Measurements from ENCODE around the gene RRAS2.

Gene RRAS2

GRCh38 chr11:14342906-14343305 lies 16.1 kb downstream of the RRAS2 start:
- Histone ChIP-seq H3K27me3 (no peaks in the 10 kb centered on the region), H3K36me3 (no peaks in the 10 kb centered on the region), H3K27ac (no peak overlapping the region), H3K9me3 (no peaks in the 10 kb centered on the region), H3K4me3 (ENCODE audit: low read depth in 1 of 2, low read length in 1 of 2) (no peak overlapping the region), H3K4me1 (ENCODE audit: control insufficient read depth in 1 of 2, insufficient read depth in 1 of 2, low read depth in 1 of 2, low read length in 1 of 2) (no peaks in the 10 kb centered on the region)
- no peak for TF ChIP-seq CTCF (IDR thresholded peaks at IDR 0.05)

- no peak overlapping the region for H3K27ac ChIP-seq
- no peaks in the 10 kb centered on the region for H3K36me3 ChIP-seq
- no peaks in the 10 kb centered on the region for H3K4me1 ChIP-seq (ENCODE audit: control insufficient read depth in 1 of 2, insufficient read depth in 1 of 2, low read depth in 1 of 2, low read length in 1 of 2)
- no peaks in the 10 kb centered on the region for H3K27me3 ChIP-seq
- H3K4me3 ChIP-seq (ENCODE audit: low read depth in 1 of 2, low read length in 1 of 2), result no peak overlapping the region
- TF ChIP-seq CTCF (IDR thresholded peaks at IDR 0.05), result no peak
- H3K9me3 ChIP-seq, result no peaks in the 10 kb centered on the region
These were observed 17.0 kb downstream of the RRAS2 start for GRCh38 chr11:14341968-14342367.

- Histone ChIP-seq H3K4me3 (ENCODE audit: low read depth in 1 of 2, low read length in 1 of 2) (no peak overlapping the region), H3K27ac (no peak overlapping the region), H3K36me3 (no peaks in the 10 kb centered on the region), H3K27me3 (no peaks in the 10 kb centered on the region), H3K4me1 (ENCODE audit: control insufficient read depth in 1 of 2, insufficient read depth in 1 of 2, low read depth in 1 of 2, low read length in 1 of 2) (no peaks in the 10 kb centered on the region), H3K9me3 (no peaks in the 10 kb centered on the region)
- TF ChIP-seq CTCF (IDR thresholded peaks at IDR 0.05), result no peak
These were observed 18.3 kb downstream of the RRAS2 start for GRCh38 chr11:14340721-14341120.

GRCh38 chr11:14339356-14339755 lies 19.6 kb downstream of the RRAS2 start:
- no peaks in the 10 kb centered on the region for H3K36me3 ChIP-seq
- no peaks in the 10 kb centered on the region for H3K4me1 ChIP-seq (ENCODE audit: control insufficient read depth in 1 of 2, insufficient read depth in 1 of 2, low read depth in 1 of 2, low read length in 1 of 2)
- no peaks in the 10 kb centered on the region for H3K27me3 ChIP-seq
- H3K4me3 ChIP-seq (ENCODE audit: low read depth in 1 of 2, low read length in 1 of 2), result no peak overlapping the region
- TF ChIP-seq CTCF (IDR thresholded peaks at IDR 0.05), result no peak
- H3K27ac ChIP-seq, result no peak overlapping the region
- H3K9me3 ChIP-seq, result no peaks in the 10 kb centered on the region

GRCh38 chr11:14336507-14337503 lies 22.2 kb downstream of the RRAS2 start:
- H3K27ac ChIP-seq, result no peak overlapping the region

More at GRCh38 chr11:14336507-14337503, 22.2 kb downstream of the RRAS2 start:
- H3K27me3 ChIP-seq, result peaks cover 5% of the 10 kb centered on the region
- H3K9me3 ChIP-seq, result no peaks in the 10 kb centered on the region
- no peaks in the 10 kb centered on the region for H3K4me1 ChIP-seq (ENCODE audit: control insufficient read depth in 1 of 2, insufficient read depth in 1 of 2, low read depth in 1 of 2, low read length in 1 of 2)
- no peaks in the 10 kb centered on the region for H3K36me3 ChIP-seq
- no peak overlapping the region for H3K4me3 ChIP-seq (ENCODE audit: low read depth in 1 of 2, low read length in 1 of 2)
- TF ChIP-seq CTCF (IDR thresholded peaks at IDR 0.05), result no peak

All from neutrophil (primary cell).